HG03097 (cell line): ENCODE measurements around the gene PPP1CC.

ENCODE experiments used
- ATAC-seq: cut with Tn5 transposase; IDR thresholded peaks from one replicate; pipeline ENCODE4 v1.9.1; 2021; ENCODE audit not compliant: unreplicated experiment, low FRiP score

PPP1CC gene

DNA sequence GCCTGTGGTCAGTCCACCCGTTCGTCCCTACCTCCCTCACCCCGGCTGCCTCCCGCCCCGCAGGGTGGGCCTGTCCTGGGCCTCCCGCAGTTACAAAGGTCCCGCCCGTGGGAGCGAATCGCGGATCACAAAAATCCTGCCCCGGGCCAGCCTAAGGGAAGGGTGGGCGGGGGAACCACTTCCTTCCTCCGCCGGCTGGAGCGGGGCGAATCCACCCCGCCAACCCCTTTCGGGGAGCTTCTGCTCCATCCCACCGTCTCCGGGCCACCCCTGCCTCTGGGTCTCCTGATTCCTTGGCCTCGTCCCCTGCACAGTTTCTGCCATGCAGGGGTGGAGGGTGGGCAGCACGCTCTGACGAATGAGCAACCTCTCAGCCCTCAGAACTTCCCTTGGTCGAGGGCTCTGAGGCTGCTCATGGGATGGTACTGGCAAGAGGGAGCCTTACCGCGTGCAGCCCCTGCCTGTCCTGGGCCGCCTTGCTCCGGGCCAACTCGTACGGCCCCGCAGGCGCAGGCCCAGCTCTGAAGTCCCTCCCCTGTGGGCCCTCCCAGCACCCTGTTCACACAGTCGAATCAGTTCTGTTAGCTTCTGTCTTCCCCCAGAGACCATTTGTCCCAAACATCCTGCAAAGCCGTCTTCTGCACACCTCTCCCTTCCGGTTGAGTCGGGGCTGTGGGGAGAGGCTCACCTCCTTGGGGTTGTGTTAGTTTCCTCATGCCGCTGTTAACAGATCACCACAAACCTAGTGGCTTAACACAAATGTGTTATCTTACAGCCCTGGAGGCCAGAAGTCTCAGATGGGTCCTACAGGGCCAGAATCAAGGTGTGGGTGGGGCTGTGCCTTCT lies 53.2 kb downstream of the PPP1CC start:
- peak; percentile 50 for ATAC-seq

- no peak for ATAC-seq
These were observed 54.0 kb downstream of the PPP1CC start, which contains the start of gene HVCN1 for GRCh38 chr12:110688446-110689280. TSS of gene HVCN1 (minus strand) at chr12:110689115. CDS start at chr12:110683245, 5,870 bp downstream.

GRCh38 chr12:110687396-110688169 lies 55.1 kb downstream of the PPP1CC start:
- ATAC-seq, result no peak

DNA sequence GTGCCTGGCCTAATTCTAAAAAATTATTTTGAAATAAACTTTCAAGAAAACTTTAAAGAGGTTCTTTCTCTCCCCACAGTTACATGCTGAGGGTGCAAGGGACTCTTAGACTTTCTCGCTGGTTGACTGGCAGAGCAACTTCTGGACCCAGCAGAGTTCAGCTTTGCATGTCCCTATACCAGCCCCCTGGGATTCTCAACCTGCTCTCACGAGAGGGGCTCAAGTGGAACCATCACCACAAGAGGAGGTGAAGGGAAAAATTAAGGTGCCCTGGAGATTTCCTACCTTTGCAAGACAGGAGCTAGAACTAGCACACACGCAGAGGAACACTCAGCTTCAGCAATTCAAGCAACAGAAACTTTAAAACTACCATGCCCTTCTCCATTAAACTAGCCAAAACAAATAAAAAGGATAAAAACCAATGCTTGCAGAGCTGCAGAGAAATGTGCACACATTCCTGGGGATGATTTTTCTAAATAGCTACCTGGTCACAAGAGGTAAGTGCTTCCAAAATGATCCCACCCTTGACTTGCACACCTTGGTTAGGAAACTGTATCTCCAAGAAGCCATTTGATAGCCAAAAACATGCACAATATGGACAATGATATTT lies 56.3 kb downstream of the PPP1CC start:
- ATAC-seq, result no peak

DNA sequence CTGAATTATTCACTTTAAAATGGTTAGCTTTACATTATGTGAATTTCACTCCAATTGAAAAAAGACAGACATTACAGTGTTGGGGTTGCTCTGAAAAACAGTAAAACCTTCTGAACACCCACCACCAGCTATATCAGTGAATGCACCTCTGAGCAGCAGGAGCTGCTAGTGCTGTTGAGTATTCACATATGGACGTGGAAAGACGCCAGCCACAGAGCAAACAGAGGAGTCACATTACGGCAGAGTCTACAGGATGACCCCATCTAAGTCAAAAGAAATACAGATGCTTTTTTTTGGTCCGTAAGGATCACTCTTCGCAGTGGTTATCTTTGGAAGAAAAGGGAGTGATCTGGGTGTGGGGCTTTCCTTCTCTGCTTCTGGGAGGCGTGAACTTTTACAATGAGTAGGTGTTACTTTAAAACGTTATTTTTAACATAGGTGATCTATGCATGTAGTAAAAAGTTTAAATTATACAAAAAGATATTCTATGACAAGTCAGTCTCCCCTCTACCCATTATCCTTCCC lies 58.3 kb downstream of the PPP1CC start:
- ATAC-seq, result no peak

- no peak for ATAC-seq
These were observed 58.8 kb downstream of the PPP1CC start for GRCh38 chr12:110683888-110684287.

- ATAC-seq, result no peak
These were observed 62.7 kb downstream of the PPP1CC start for GRCh38 chr12:110680032-110680431.

DNA sequence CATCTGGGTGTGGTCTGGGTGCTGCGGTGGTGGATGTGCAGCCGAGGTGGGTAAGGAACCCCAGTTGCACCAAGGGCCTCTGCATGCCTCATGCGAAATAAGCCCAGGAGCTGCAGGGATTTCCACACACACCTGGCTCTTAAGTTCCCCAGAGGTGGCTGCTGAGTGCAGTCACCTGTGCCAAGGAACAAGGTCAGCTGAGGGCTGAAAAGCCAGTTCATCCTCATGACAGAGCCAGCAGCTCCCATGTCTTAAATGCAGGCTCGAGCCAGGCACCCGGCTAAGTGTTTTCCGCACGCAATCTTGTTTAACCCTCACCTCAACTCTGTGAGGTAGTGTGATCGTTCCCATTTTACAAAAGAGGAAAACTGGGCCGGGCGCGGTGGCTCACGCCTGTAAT lies 63.5 kb downstream of the PPP1CC start:
- no peak for ATAC-seq

DNA sequence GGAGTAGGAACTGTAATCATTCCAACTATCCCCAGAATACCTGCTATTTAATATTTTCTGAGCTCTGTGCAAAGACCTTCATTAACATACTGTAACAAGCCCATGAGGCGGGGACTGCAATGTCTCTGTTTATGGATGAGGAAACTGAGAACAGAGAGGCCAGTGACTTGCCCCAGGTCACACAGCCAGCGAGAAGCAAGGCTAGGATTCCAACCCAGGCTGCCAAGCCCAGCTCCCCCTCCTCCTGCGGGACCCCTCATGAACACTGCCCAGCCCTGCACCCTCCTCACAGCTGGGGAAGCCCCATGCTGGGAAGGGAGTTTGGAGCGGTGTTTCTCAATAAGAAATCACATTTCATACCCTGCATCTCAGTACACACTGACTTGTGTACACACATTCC lies 64.7 kb downstream of the PPP1CC start:
- ATAC-seq, result no peak

- peak; percentile 71 for ATAC-seq
These were observed 65.3 kb downstream of the PPP1CC start for GRCh38 chr12:110677206-110677911.

GRCh38 chr12:110676171-110676570 lies 66.5 kb downstream of the PPP1CC start:
- ATAC-seq, result no peak

DNA sequence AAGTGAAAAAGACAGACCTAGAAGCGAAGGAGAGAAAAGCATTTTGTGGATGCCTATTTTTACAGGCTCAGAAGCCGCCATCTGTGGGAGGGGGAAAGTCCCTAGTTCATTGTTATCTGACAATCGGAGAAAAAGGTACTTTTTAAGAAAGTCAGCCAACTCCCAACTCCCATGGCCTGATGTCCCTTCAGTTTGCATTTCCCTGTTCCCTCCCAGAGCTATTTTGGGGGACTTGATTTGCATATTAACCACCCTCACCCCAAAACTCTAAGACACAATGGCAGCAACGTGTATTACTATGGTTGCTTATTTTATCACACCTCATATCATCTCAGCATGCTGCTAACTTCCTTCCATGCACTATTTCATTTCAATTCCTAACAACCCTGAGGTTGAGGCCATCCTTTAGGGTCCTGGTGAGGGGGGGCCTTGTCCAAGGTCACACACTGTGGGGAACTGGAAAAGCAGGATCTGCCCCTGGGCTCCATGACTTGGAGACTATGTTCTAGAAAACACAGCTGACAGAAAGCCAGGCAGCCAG lies 72.5 kb downstream of the PPP1CC start:
- ATAC-seq, result peak; percentile 46
